HG03095 (cell line): ENCODE measurements around the gene LTBR.

Experiments
- ATAC-seq: cut with Tn5 transposase; IDR thresholded peaks from one replicate; pipeline ENCODE4 v1.9.1; 2021; ENCODE audit warnings: moderate library complexity; ENCODE audit not compliant: unreplicated experiment

The LTBR gene

GRCh38 chr12:6382371-6382770 lies 1.6 kb upstream of the LTBR start:
- ATAC-seq = no peak

- no peak for ATAC-seq
Measured at GRCh38 chr12:6382982-6383381, 980 bp upstream of the LTBR start.

GRCh38 chr12:6384499-6385436 lies 806 bp downstream of the LTBR start:
- ATAC-seq = no peak

- no peak for ATAC-seq
Measured at GRCh38 chr12:6386038-6386437, 2.1 kb downstream of the LTBR start.

GRCh38 chr12:6386491-6386890 lies 2.5 kb downstream of the LTBR start:
- no peak for ATAC-seq

GRCh38 chr12:6387541-6387940 lies 3.6 kb downstream of the LTBR start:
- ATAC-seq = no peak

- no peak for ATAC-seq
Measured at GRCh38 chr12:6390084-6390799, 6.3 kb downstream of the LTBR start.

- ATAC-seq = no peak
Measured at GRCh38 chr12:6391013-6391412, 7.1 kb downstream of the LTBR start.

- ATAC-seq = no peak
Measured at GRCh38 chr12:6392504-6392903, 8.5 kb downstream of the LTBR start.

GRCh38 chr12:6393109-6393508 lies 9.1 kb downstream of the LTBR start:
- ATAC-seq = no peak

GRCh38 chr12:6394398-6394797 lies 10.4 kb downstream of the LTBR start:
- ATAC-seq = no peak

GRCh38 chr12:6396031-6396430 lies 12.1 kb downstream of the LTBR start:
- no peak for ATAC-seq

GRCh38 chr12:6399884-6400644 lies 16.1 kb downstream of the LTBR start:
- ATAC-seq = no peak

GRCh38 chr12:6404390-6404789 lies 20.4 kb downstream of the LTBR start:
- ATAC-seq = no peak

GRCh38 chr12:6405963-6406362 lies 22.0 kb downstream of the LTBR start:
- ATAC-seq = no peak

GRCh38 chr12:6407236-6407954 lies 23.4 kb downstream of the LTBR start:
- ATAC-seq = no peak

- no peak for ATAC-seq
Measured at GRCh38 chr12:6416596-6416995, 32.6 kb downstream of the LTBR start.

- ATAC-seq = no peak
Measured at GRCh38 chr12:6418796-6419195, 34.8 kb downstream of the LTBR start.

- no peak for ATAC-seq
Measured at GRCh38 chr12:6420364-6420763, 36.4 kb downstream of the LTBR start.

GRCh38 chr12:6423267-6424007 lies 39.5 kb downstream of the LTBR start:
- ATAC-seq = peak; percentile 46
